ENCODE results near the gene TRIM46. TPM values are rescaled to one million over a fixed set of nuclear protein-coding genes. Genes with fewer than 3 reads are reported as not detected.

Gene TRIM46
- total and polyA plus RNA-seq, 2 of the 13 experiments (the other 11 are each of a cell fraction or from before 2014, with no cell fraction given): 0.04 to 0.09 TPM

DNA sequence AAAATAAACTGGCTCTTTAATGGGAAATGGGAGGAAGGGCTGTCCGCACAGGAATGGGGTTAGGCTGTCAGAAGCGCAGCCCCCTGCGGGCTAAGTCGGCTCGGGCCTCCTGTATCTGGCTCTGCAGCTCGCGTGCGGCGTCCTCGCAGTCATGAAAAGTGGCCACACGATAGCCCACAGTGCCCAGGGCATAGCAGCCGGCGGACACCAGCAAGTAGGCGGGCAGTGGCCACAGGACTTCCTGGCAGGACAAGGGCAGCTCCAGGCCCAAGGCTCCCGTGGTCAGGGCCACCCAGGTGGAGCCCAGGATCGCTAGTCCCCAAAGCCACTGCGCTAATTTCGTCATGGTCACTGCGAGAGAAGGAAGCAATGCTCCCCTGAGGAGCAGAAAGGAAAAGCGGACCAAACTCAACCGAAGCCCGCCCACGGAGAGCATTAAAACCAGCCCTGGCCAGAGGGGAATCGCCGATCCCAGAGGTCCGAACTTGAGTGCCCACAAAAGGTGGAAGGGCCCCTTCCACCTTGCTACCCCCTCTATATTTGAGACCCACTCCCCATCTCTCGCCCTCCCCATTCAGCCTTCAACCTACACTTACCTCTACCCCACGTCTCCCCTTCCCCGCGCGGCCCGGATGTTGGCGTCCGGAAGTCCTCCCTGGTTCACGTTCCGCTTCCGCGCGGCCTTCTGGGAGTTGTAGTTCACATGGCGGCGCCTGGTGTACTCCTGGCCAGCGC, 33.6 kb upstream of the TRIM46 start, which contains the start of gene DPM3 (continued):
- TF ChIP-seq RFX5 (IDR thresholded peaks at IDR 0.05; ENCODE audit: low read depth, low read length) (no peak), ZNF432 (CRISPR knock-in tag; IDR thresholded peaks at IDR 0.05; ENCODE audit: borderline replicate concordance) (no peak), MAF1 (CRISPR knock-in tag; IDR thresholded peaks at IDR 0.05; ENCODE audit: borderline replicate concordance) (no peak), ZNF230 (CRISPR knock-in tag; IDR thresholded peaks at IDR 0.05) (peak; percentile 48; the same call in 1 of the 2 replicates), ZNF75D (CRISPR knock-in tag; IDR thresholded peaks at IDR 0.05; ENCODE audit: borderline replicate concordance) (no peak), CBFB (CRISPR knock-in tag; IDR thresholded peaks at IDR 0.05) (peak; percentile 28; the same call in 1 of the 2 replicates), GATA4 (IDR thresholded peaks at IDR 0.05; ENCODE audit: borderline replicate concordance, low read depth) (no peak), ZNF660 (CRISPR knock-in tag; IDR thresholded peaks at IDR 0.05; ENCODE audit: borderline replicate concordance, low read depth) (no peak; the same call in 1 of the 2 replicates), SOX6 (IDR thresholded peaks at IDR 0.05) (no peak), SOX6 (CRISPR knock-in tag; IDR thresholded peaks at IDR 0.05) (no peak), PHF8 (CRISPR knock-in tag; IDR thresholded peaks at IDR 0.05) (peak; percentile 71; the same call in 1 of the 2 replicates), NR2F6 (IDR thresholded peaks at IDR 0.05) (no peak), NR2F6 (CRISPR knock-in tag; IDR thresholded peaks at IDR 0.05) (no peak), HNRNPK (IDR thresholded peaks at IDR 0.05; ENCODE audit: low read depth, low read length, poor library complexity, severe bottlenecking) (peak; percentile 95), ZNF7 (CRISPR knock-in tag; IDR thresholded peaks at IDR 0.05) (no peak), EZH2 (conservative IDR thresholded peaks at IDR 0.05; ENCODE audit: low read depth, low read length) (no peak), ZSCAN29 (CRISPR knock-in tag; conservative IDR thresholded peaks at IDR 0.05) (peak; percentile 56; the same call in 1 of the 2 replicates), ZNF235 (CRISPR knock-in tag; IDR thresholded peaks at IDR 0.05; ENCODE audit: borderline replicate concordance) (0 out of 2 replicates have a peak, but pooled peaks have one; percentile 72), TOE1 (CRISPR knock-in tag; IDR thresholded peaks at IDR 0.05) (no peak), ZNF883 (CRISPR knock-in tag; IDR thresholded peaks at IDR 0.05; ENCODE audit: not compliant biosample characterization) (no peak), POLR2G (IDR thresholded peaks at IDR 0.05; ENCODE audit: low read depth, low read length) (peak; percentile 71), NFE2L1 (CRISPR knock-in tag; IDR thresholded peaks at IDR 0.05; ENCODE audit: borderline replicate concordance) (peak; percentile 62; the same call in 1 of the 2 replicates), PHF21A (CRISPR knock-in tag; IDR thresholded peaks at IDR 0.05) (no peak), TRAFD1 (CRISPR knock-in tag; IDR thresholded peaks at IDR 0.05; ENCODE audit: borderline replicate concordance) (no peak), SNRNP70 (IDR thresholded peaks at IDR 0.05; ENCODE audit: low read depth, low read length) (no peak), RAD21 (CRISPR knock-in tag; IDR thresholded peaks at IDR 0.05) (no peak), ZNF703 (CRISPR knock-in tag; IDR thresholded peaks at IDR 0.05; ENCODE audit: borderline replicate concordance) (no peak), ZEB1 (IDR thresholded peaks at IDR 0.05; ENCODE audit: insufficient replicate concordance, low read depth) (no peak)
- TF ChIP-seq, protein P1, sequence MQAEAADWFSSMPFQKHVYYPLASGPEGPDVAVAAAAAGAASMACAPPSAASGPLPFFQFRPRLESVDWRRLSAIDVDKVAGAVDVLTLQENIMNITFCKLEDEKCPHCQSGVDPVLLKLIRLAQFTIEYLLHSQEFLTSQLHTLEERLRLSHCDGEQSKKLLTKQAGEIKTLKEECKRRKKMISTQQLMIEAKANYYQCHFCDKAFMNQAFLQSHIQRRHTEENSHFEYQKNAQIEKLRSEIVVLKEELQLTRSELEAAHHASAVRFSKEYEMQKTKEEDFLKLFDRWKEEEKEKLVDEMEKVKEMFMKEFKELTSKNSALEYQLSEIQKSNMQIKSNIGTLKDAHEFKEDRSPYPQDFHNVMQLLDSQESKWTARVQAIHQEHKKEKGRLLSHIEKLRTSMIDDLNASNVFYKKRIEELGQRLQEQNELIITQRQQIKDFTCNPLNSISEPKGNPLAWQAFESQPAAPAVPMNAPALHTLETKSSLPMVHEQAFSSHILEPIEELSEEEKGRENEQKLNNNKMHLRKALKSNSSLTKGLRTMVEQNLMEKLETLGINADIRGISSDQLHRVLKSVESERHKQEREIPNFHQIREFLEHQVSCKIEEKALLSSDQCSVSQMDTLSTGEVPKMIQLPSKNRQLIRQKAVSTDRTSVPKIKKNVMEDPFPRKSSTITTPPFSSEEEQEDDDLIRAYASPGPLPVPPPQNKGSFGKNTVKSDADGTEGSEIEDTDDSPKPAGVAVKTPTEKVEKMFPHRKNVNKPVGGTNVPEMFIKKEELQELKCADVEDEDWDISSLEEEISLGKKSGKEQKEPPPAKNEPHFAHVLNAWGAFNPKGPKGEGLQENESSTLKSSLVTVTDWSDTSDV (CRISPR knock-in tag; IDR thresholded peaks at IDR 0.05): no peak
